Astrocyte of the cerebellum (primary cell): Measurements from ENCODE around the gene FANCB.
A peak's percentile ranks its signal among the peaks of the same experiment; 100 is the strongest.

Experiments used
- DNase-seq: peaks from one replicate; pipeline ENCODE4 v3.0.0-alpha.2; 2011; ENCODE audit warnings: low read depth
- H3K4me3 ChIP-seq: 2 replicates; pipeline ENCODE4 v1.5.1; 2011; ENCODE audit warnings: mild to moderate bottlenecking, low read depth, low read length, moderate library complexity
- in situ Hi-C: cut with HindIII; loops from 2 replicates; pipeline ENCODE4 v1.10.0; 2017; ENCODE audit warnings: low sequenced_read_pairs
- TF ChIP-seq, protein P1 (sequence below): IDR thresholded peaks from 2 replicates; pipeline ENCODE4 v1.5.1; 2012; ENCODE audit warnings: low read length, low read depth, moderate library complexity, mild to moderate bottlenecking; ENCODE audit errors: missing control alignments

Gene FANCB

DNA sequence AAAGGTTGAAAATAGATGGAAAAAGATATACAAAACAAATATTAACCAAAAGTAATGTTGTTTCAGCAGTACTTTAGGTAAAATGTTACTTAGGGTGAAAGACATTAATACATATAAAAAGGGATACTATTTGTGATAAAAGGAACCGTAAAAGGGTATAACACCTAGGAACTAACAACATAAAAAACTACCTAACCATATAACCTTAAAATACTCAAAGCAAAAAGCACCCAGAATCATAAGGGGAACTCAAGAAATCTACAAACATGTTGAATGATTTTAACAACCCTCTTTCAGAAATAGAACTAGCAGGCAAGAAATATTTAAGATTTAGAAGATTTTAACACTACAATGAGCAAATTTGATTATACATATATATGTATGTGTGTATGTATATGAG is 11.8 kb upstream of the FANCB start:
- H3K4me3 ChIP-seq = no peak overlapping the region
- in situ Hi-C loops = no loop called here
- DNase-seq = no peak
- TF ChIP-seq, protein P1, sequence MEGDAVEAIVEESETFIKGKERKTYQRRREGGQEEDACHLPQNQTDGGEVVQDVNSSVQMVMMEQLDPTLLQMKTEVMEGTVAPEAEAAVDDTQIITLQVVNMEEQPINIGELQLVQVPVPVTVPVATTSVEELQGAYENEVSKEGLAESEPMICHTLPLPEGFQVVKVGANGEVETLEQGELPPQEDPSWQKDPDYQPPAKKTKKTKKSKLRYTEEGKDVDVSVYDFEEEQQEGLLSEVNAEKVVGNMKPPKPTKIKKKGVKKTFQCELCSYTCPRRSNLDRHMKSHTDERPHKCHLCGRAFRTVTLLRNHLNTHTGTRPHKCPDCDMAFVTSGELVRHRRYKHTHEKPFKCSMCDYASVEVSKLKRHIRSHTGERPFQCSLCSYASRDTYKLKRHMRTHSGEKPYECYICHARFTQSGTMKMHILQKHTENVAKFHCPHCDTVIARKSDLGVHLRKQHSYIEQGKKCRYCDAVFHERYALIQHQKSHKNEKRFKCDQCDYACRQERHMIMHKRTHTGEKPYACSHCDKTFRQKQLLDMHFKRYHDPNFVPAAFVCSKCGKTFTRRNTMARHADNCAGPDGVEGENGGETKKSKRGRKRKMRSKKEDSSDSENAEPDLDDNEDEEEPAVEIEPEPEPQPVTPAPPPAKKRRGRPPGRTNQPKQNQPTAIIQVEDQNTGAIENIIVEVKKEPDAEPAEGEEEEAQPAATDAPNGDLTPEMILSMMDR = no peak

DNA sequence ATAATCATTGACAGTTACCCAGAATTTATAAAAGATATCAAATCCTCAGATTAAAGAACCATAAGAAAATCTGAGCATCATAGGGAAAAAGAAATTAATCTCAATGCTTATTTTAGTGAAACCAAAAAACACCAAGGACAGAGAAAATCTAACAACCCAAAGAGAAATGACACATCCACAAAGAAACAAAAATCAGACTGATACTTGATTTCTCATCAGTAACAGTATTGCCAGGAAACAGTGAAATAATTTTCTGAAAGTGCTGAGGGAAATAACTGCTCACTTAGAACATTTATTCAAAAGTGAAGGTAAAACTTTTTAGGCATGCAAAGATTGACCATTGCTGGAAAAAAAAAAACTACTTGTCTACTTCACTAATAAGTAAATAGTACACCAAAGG is 11.0 kb upstream of the FANCB start:
- no peak overlapping the region for H3K4me3 ChIP-seq
- in situ Hi-C loops = no loop called here
- no peak for DNase-seq
- TF ChIP-seq, protein P1 = no peak

DNA sequence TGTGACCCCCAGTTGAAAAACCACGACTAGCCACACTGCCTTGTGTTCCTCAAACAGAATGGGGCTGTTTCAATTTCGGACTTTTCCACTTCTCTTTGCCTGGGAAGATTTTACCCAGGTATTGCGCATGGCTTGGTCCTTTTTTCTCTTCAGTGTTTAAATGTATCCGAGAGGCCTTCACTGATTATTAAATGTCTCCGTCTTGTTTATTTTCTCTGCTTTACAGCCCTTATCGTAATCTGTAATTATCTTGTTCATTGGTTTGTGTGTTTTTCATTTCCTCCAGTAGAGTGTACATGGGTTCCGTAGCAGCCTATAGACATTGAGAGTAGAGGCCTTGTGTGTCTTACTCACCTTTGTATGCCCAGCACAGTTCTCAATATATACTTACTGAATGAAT is 2.8 kb upstream of the FANCB start:
- TF ChIP-seq, protein P1 = no peak
- no peak overlapping the region for H3K4me3 ChIP-seq
- in situ Hi-C loops = no loop called here
- DNase-seq = no peak

DNA sequence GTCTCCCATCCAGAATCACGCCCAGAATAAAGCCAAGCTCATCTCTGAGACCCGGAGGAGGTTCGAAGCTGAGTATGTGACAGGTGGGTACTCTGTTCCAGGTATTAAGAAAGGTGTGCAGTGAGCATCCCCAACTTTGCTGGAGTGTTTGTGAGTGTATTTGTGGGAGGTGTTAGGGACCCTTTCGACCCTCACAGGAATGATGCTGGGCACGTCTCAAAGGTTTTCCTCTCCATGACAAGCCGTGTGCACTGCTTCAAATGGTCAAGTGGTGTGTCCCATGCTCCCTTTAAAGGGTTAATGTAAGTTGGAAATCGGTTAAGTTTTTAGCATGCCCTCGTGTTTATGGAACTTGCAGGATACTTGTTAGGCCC is 794 bp upstream of the FANCB start:
- TF ChIP-seq, protein P1 = no peak
- no peak for DNase-seq
- in situ Hi-C loops = no loop called here
- peak overlapping the region; percentile 65 for H3K4me3 ChIP-seq

DNA sequence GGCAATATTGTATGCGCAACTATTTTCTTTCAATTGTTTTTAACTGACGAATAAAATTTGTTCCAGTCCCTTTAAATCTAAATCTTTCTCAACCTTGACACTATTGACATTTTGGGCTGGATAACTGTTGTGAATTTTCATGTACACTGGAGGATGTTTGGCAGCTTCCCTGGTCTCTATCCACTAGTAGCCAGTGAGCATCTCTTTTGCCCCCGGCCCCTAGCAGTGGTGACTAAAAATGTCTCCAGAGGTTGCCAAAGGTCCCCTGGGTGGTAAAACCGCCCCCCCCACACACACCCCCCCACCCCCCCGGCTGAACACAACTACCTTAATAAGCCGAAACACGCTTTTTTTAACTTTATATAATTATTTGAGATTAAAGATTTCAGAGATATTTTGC is 514 bp downstream of the FANCB start:
- peak overlapping the region; percentile 65 for H3K4me3 ChIP-seq
- no peak for DNase-seq
- in situ Hi-C loops = no loop called here
- TF ChIP-seq, protein P1 = no peak

DNA sequence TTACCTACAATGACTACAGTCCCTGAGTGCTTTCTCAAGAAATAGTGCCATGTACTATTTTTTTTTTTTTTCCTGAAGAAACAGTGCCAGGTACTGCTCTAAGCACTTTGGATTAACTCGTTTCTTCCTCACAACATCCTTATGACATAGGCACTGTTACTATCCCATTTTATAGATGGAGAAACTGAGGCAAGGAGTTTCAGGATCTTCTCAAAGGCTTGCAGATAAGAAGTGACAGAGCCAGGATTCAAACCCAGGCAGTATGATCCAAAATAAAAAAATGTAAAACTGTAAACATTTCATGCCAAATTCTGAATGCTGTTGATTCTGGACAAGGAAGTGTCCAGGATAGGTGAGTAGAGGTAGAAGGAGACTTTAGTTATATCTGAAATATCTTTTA is 1.1 kb downstream of the FANCB start:
- no peak overlapping the region for H3K4me3 ChIP-seq

More for the DNA sequence above, 1.1 kb downstream of the FANCB start:
- in situ Hi-C loops = no loop called here
- TF ChIP-seq, protein P1 = no peak
- no peak for DNase-seq
